Measurements from ENCODE around the gene LAMA2.

The LAMA2 gene

DNA sequence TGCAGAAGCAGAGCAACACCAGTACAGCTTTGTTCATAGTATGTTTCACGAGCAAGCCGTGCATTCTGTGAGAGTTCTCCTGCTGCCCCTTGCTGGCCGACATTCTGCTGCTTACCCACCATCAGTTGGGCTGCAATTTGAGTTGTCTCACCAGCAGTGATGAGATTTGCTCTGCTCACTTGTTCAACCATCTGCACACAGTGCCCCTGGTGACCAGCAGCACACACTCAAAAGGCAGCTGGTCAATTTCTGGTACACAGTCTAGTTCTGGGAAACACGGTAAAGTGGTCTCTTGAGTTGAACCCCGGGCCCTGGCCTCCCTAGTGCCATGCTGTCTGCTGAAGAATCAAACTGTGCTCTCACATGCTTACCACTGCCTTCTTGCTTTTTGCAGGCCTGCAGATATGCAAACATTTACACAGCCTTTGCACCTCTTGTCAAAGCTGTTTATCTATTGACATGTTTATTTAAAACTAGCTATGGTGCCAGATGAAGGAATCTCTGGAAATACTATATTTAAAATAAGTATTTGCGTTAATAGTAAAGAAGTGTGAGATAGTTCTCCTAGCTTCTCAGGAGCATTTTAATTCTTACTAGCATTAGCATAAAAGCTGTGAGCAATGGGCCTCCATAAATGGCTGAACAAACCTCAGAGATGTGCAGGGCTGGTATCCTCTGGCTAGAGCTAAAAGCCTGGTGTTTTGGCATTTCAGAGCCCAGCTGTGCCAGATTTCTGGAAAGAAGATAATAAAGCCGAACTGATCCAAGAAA lies 592.7 kb downstream of the LAMA2 start:
- no peak overlapping the region for H3K4me3 ChIP-seq (ENCODE audit: low read depth in 1 of 2, low read length in 2 of 2)
- H3K36me3 ChIP-seq (ENCODE audit: insufficient read depth, low read length), result no peaks in the 10 kb centered on the region

DNA sequence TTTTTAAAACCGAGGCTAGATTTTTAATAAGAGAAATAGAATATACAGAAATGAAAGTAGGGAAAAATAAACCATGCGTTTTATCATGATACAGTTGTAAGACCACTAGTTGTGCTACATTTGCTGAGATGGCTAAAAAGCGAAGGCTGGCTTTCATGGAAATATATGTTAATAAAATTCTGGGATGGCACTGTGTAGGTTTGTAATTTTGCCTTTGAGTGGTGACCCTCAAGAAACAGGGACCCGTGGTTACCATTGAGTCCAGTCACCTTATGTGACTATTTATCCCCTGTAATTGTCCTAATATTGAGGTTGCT lies 593.3 kb downstream of the LAMA2 start:
- Histone ChIP-seq H3K4me3 (ENCODE audit: low read depth in 1 of 2, low read length in 2 of 2) (no peak overlapping the region), H3K9me3 (ENCODE audit: low read length) (no peaks in the 10 kb centered on the region), H3K9ac (ENCODE audit: low read length) (no peak overlapping the region), H3K4me1 (ENCODE audit: insufficient read depth, low read length) (no peaks in the 10 kb centered on the region), H3K36me3 (ENCODE audit: insufficient read depth, low read length) (no peaks in the 10 kb centered on the region), H3K27ac (ENCODE audit: low read depth, low read length) (no peak overlapping the region), H3K27me3 (ENCODE audit: control insufficient read depth in 1 of 2, insufficient read depth in 2 of 2, low read length in 2 of 2) (no peaks in the 10 kb centered on the region)

More for the DNA sequence above, 592.7 kb downstream of the LAMA2 start:
- no peaks in the 10 kb centered on the region for H3K9me3 ChIP-seq (ENCODE audit: low read length)
- H3K27me3 ChIP-seq (ENCODE audit: control insufficient read depth in 1 of 2, insufficient read depth in 2 of 2, low read length in 2 of 2), result no peaks in the 10 kb centered on the region
- no peak overlapping the region for H3K27ac ChIP-seq (ENCODE audit: low read depth, low read length)
- H3K9ac ChIP-seq (ENCODE audit: low read length), result no peak overlapping the region
- no peaks in the 10 kb centered on the region for H3K4me1 ChIP-seq (ENCODE audit: insufficient read depth, low read length)

DNA sequence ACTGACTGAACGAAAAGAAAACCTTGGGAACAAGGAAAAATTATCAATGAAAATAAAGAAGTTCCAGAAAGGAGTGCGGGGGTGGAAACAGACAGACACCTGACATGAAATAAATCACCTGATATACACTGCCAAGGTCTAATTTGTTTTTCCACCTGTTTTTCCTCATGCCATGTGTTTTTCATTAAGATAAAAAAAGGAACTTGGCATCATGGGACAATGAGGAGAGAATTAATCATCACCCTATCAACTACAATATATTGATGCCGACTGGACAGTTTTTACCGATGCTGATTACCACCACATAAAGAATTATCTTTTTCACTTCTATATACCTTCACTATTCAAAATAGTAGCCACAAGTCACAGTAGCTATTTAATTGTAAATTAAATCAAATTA lies 593.9 kb downstream of the LAMA2 start:
- Histone ChIP-seq H3K4me3 (ENCODE audit: low read depth in 1 of 2, low read length in 2 of 2) (no peak overlapping the region), H3K9me3 (ENCODE audit: low read length) (no peaks in the 10 kb centered on the region), H3K27me3 (ENCODE audit: control insufficient read depth in 1 of 2, insufficient read depth in 2 of 2, low read length in 2 of 2) (no peaks in the 10 kb centered on the region), H3K27ac (ENCODE audit: low read depth, low read length) (no peak overlapping the region), H3K36me3 (ENCODE audit: insufficient read depth, low read length) (no peaks in the 10 kb centered on the region), H3K9ac (ENCODE audit: low read length) (no peak overlapping the region), H3K4me1 (ENCODE audit: insufficient read depth, low read length) (no peaks in the 10 kb centered on the region)

DNA sequence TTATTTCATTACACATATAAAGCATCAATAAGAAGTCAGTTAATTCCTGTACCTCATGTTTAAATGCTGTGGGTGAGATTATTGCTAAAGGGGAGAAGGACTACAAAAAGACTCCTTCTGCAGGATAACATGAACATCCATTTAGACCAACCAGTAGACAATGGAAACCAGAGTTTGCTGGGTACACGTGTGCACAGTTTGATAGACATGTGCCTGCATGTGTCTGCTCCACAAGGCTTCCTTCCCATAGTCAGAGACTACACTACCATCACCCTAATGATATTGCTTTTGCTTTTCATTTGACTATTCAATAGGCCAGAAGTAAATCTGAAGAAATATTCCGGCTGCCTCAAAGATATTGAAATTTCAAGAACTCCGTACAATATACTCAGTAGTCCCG lies 595.4 kb downstream of the LAMA2 start:
- Histone ChIP-seq H3K9ac (ENCODE audit: low read length) (no peak overlapping the region), H3K4me1 (ENCODE audit: insufficient read depth, low read length) (no peaks in the 10 kb centered on the region), H3K9me3 (ENCODE audit: low read length) (no peaks in the 10 kb centered on the region), H3K4me3 (ENCODE audit: low read depth in 1 of 2, low read length in 2 of 2) (no peak overlapping the region), H3K27ac (ENCODE audit: low read depth, low read length) (no peak overlapping the region), H3K27me3 (ENCODE audit: control insufficient read depth in 1 of 2, insufficient read depth in 2 of 2, low read length in 2 of 2) (no peaks in the 10 kb centered on the region), H3K36me3 (ENCODE audit: insufficient read depth, low read length) (no peaks in the 10 kb centered on the region)

DNA sequence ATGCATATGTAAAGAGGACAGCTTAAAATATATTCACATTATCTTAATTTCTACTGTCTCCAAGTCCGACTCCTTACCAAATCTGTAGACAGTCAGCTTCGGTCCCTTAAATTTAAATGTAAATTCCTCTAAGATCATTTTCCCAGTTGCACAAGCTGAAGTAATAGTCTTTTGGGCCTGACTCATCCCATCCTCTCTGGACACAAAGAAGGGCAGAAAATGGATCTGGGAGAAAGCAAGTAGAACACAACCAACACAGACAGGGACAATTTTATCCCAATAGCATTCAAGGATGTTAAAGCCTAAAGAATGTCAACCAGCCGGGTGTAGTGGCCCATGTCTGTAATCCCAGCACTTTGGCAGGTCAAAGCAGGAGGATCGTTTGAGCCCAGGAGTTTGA lies 598.8 kb downstream of the LAMA2 start:
- no peaks in the 10 kb centered on the region for H3K27me3 ChIP-seq (ENCODE audit: control insufficient read depth in 1 of 2, insufficient read depth in 2 of 2, low read length in 2 of 2)
- no peak overlapping the region for H3K9ac ChIP-seq (ENCODE audit: low read length)
- H3K9me3 ChIP-seq (ENCODE audit: low read length), result no peaks in the 10 kb centered on the region
- no peaks in the 10 kb centered on the region for H3K36me3 ChIP-seq (ENCODE audit: insufficient read depth, low read length)
- H3K27ac ChIP-seq (ENCODE audit: low read depth, low read length), result no peak overlapping the region
- H3K4me1 ChIP-seq (ENCODE audit: insufficient read depth, low read length), result no peaks in the 10 kb centered on the region
- H3K4me3 ChIP-seq (ENCODE audit: low read depth in 1 of 2, low read length in 2 of 2), result no peak overlapping the region

DNA sequence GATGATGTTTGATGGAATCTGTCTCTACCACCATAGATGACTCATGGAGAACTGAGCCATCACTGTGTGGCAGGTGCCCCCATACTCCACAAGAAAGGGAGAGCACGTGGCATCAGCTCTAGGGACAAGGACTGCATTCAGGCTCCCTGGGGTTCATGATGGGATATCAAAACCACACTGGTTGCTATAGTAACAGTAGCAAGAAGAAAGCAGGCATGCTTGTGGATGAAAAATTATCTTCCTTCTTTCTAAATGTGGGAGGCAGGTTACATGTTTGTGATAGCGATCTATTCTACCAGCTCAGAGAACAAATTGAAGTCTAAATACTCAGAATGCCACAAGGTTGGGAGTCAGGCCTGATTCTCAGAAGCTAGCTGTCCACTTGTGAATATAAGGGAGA lies 602.8 kb downstream of the LAMA2 start:
- Histone ChIP-seq H3K4me1 (ENCODE audit: insufficient read depth, low read length) (no peaks in the 10 kb centered on the region), H3K27ac (ENCODE audit: low read depth, low read length) (no peak overlapping the region), H3K36me3 (ENCODE audit: insufficient read depth, low read length) (no peaks in the 10 kb centered on the region), H3K4me3 (ENCODE audit: low read depth in 1 of 2, low read length in 2 of 2) (no peak overlapping the region), H3K27me3 (ENCODE audit: control insufficient read depth in 1 of 2, insufficient read depth in 2 of 2, low read length in 2 of 2) (no peaks in the 10 kb centered on the region), H3K9ac (ENCODE audit: low read length) (no peak overlapping the region), H3K9me3 (ENCODE audit: low read length) (no peaks in the 10 kb centered on the region)

DNA sequence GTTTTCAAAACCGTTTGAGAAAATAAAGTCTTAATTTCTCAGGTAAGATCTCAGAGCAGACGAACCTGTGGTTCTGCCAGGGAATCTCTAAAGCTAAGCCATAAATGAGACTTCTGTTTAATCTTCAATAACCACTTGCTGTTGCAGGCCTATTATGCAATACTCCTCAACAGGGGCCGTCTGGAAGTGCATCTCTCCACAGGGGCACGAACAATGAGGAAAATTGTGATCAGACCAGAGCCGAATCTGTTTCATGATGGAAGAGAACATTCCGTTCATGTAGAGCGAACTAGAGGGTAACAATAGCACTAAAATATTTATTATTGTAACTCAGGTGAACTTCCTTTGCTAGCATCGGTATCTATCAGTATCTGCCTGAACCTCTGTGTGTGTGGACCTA lies 603.4 kb downstream of the LAMA2 start:
- Histone ChIP-seq H3K4me1 (ENCODE audit: insufficient read depth, low read length) (peaks cover 4% of the 10 kb centered on the region), H3K9ac (ENCODE audit: low read length) (no peak overlapping the region), H3K36me3 (ENCODE audit: insufficient read depth, low read length) (no peaks in the 10 kb centered on the region), H3K27me3 (ENCODE audit: control insufficient read depth in 1 of 2, insufficient read depth in 2 of 2, low read length in 2 of 2) (no peaks in the 10 kb centered on the region), H3K27ac (ENCODE audit: low read depth, low read length) (no peak overlapping the region), H3K9me3 (ENCODE audit: low read length) (no peaks in the 10 kb centered on the region), H3K4me3 (ENCODE audit: low read depth in 1 of 2, low read length in 2 of 2) (no peak overlapping the region)

DNA sequence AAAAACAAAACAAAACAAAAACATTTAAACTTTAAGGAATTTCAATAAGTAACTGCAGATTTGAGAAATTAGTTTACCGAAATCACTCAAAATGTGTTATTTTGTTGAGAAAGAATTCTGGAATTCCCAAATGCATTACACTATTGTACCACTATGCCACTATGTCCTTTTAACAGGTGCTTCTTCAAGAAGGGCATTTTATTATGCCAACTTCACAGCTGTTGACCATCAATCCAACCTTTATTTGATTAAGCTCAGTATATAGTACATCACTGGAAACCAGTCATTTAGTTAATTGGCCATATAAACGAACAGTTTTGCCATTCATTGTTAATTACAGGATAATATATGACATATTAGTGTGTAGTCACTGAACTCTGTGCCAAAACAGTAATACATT lies 605.4 kb downstream of the LAMA2 start:
- Histone ChIP-seq H3K4me1 (ENCODE audit: insufficient read depth, low read length) (peaks cover 5% of the 10 kb centered on the region), H3K9me3 (ENCODE audit: low read length) (no peaks in the 10 kb centered on the region), H3K36me3 (ENCODE audit: insufficient read depth, low read length) (no peaks in the 10 kb centered on the region), H3K27me3 (ENCODE audit: control insufficient read depth in 1 of 2, insufficient read depth in 2 of 2, low read length in 2 of 2) (no peaks in the 10 kb centered on the region), H3K9ac (ENCODE audit: low read length) (no peak overlapping the region), H3K27ac (ENCODE audit: low read depth, low read length) (no peak overlapping the region), H3K4me3 (ENCODE audit: low read depth in 1 of 2, low read length in 2 of 2) (no peak overlapping the region)

DNA sequence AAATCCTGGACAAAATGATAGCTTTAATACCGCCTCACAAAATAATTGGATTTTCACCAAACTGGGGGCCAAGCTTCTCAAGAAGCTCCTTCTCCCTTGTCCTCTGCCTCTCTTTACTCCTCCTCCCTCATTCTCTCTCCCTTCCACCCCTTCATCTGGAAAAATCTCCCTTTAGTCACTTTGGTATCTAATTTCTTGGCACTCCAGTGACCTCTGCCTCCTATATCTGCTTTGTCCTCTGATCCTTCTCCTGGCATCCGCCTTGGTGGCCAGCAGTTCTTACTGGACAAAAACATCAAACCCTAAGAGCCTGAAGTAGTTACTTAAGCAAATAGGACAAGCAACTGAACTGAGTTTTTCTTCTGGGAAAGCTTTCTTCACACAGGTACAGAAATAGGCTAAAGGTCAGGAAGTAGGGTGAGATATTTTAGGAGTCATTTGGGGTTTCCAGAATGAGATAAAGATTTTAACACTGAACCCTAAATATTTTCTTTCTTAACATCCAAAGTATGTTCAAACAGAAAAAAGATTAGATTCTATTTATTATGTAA lies 606.4 kb downstream of the LAMA2 start:
- no peak overlapping the region for H3K27ac ChIP-seq (ENCODE audit: low read depth, low read length)
- no peaks in the 10 kb centered on the region for H3K36me3 ChIP-seq (ENCODE audit: insufficient read depth, low read length)
- no peaks in the 10 kb centered on the region for H3K9me3 ChIP-seq (ENCODE audit: low read length)
- no peak overlapping the region for H3K4me3 ChIP-seq (ENCODE audit: low read depth in 1 of 2, low read length in 2 of 2)
- peaks cover 5% of the 10 kb centered on the region for H3K4me1 ChIP-seq (ENCODE audit: insufficient read depth, low read length)
- H3K9ac ChIP-seq (ENCODE audit: low read length), result no peak overlapping the region
- no peaks in the 10 kb centered on the region for H3K27me3 ChIP-seq (ENCODE audit: control insufficient read depth in 1 of 2, insufficient read depth in 2 of 2, low read length in 2 of 2)

DNA sequence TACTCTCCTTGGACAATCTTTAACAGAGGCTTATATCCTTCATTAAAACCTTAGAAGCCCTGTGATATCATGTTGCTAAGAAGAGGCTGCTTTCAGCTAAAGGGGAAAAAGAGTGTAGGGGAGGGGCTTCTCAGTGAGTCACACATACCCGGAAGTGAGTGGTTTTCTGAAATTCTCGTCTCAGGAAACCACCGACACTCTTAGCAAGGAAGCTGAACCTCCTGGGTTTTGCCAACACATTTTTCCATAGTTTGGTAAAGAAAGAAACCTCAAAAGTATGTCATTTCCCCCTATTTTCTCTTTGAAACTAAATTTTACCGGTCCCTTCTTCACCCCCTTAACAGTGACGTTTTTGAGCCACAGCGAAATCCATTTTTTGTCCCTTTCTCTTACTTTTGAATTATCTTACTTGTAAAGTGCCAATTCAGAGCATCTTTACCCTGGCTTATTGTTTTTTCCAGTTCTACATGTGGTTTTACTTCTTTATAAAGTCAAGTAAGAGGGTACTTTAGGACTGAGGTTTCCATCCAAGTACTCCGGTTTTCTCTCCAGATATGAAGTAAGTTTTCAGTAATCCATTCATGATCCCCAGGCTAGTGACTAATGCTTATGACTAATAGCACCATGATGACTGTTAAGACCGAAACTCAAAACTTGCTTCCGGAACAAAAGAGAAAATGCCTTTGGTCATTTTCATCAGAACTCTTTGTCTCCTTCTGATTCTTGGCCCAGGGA lies 607.8 kb downstream of the LAMA2 start:
- Histone ChIP-seq H3K9ac (ENCODE audit: low read length) (peak overlapping the region; percentile 16), H3K27me3 (ENCODE audit: control insufficient read depth in 1 of 2, insufficient read depth in 2 of 2, low read length in 2 of 2) (no peaks in the 10 kb centered on the region), H3K4me1 (ENCODE audit: insufficient read depth, low read length) (peaks cover 5% of the 10 kb centered on the region), H3K36me3 (ENCODE audit: insufficient read depth, low read length) (no peaks in the 10 kb centered on the region), H3K4me3 (ENCODE audit: low read depth in 1 of 2, low read length in 2 of 2) (no peak overlapping the region), H3K27ac (ENCODE audit: low read depth, low read length) (peak overlapping the region; percentile 15), H3K9me3 (ENCODE audit: low read length) (no peaks in the 10 kb centered on the region)

DNA sequence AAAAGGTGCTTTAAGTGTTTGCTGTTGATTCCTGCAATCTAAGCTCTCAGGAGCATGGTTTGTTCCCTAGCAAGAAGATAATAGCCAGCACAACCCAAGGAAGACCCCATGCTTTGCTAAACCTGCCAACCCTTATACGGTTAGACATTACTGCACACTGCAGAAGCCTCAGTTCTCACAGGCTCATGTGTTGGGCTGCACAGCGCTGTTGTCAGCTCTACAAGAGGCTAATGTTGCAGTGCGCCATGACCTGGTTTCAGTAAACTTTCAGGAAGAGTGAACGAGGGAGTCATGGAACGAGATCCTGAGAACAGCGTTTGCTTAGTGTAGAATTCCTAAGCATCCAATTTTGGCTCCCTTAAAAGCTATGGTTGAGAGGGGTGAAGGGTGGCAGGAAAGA lies 608.5 kb downstream of the LAMA2 start:
- no peaks in the 10 kb centered on the region for H3K27me3 ChIP-seq (ENCODE audit: control insufficient read depth in 1 of 2, insufficient read depth in 2 of 2, low read length in 2 of 2)
- no peak overlapping the region for H3K9ac ChIP-seq (ENCODE audit: low read length)
- H3K27ac ChIP-seq (ENCODE audit: low read depth, low read length), result peak overlapping the region; percentile 15
- no peaks in the 10 kb centered on the region for H3K9me3 ChIP-seq (ENCODE audit: low read length)
- peaks cover 5% of the 10 kb centered on the region for H3K4me1 ChIP-seq (ENCODE audit: insufficient read depth, low read length)
- H3K36me3 ChIP-seq (ENCODE audit: insufficient read depth, low read length), result no peaks in the 10 kb centered on the region
- H3K4me3 ChIP-seq (ENCODE audit: low read depth in 1 of 2, low read length in 2 of 2), result no peak overlapping the region

DNA sequence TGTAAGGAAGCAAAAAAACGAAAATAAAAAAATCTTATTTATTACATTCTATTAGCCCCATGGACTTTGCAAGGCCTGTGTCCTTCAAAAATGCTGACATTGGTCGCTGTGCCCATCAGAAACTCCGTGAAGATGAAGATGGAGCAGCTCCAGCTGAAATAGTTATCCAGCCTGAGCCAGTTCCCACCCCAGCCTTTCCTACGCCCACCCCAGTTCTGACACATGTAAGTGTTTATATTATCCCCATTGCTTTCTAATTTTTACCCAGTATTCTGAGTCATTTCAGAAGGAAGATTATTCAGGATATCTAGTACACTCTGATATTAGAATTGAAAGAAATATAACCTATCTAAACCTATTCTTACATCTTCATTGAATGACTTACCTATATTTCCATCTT lies 609.3 kb downstream of the LAMA2 start:
- H3K27ac ChIP-seq (ENCODE audit: low read depth, low read length), result no peak overlapping the region
- H3K4me3 ChIP-seq (ENCODE audit: low read depth in 1 of 2, low read length in 2 of 2), result no peak overlapping the region
- H3K9me3 ChIP-seq (ENCODE audit: low read length), result no peaks in the 10 kb centered on the region
- H3K27me3 ChIP-seq (ENCODE audit: control insufficient read depth in 1 of 2, insufficient read depth in 2 of 2, low read length in 2 of 2), result no peaks in the 10 kb centered on the region
- H3K9ac ChIP-seq (ENCODE audit: low read length), result no peak overlapping the region
- peaks cover 5% of the 10 kb centered on the region for H3K4me1 ChIP-seq (ENCODE audit: insufficient read depth, low read length)
- no peaks in the 10 kb centered on the region for H3K36me3 ChIP-seq (ENCODE audit: insufficient read depth, low read length)

Data from muscle layer of colon (tissue), 2 donors.